Stimulated activated CD8-positive, alpha-beta memory T cell treated with anti-CD3 and anti-CD28 coated beads, Interleukin-4, amount 100 ng/mL, for 24 hours (primary cell): ENCODE measurements around the gene NHERF1.

Experiments used
- DNase-seq: peaks from one replicate; pipeline ENCODE4 v3.0.0-alpha.2; 2020; ENCODE audit warnings: low read depth

The NHERF1 gene

DNA sequence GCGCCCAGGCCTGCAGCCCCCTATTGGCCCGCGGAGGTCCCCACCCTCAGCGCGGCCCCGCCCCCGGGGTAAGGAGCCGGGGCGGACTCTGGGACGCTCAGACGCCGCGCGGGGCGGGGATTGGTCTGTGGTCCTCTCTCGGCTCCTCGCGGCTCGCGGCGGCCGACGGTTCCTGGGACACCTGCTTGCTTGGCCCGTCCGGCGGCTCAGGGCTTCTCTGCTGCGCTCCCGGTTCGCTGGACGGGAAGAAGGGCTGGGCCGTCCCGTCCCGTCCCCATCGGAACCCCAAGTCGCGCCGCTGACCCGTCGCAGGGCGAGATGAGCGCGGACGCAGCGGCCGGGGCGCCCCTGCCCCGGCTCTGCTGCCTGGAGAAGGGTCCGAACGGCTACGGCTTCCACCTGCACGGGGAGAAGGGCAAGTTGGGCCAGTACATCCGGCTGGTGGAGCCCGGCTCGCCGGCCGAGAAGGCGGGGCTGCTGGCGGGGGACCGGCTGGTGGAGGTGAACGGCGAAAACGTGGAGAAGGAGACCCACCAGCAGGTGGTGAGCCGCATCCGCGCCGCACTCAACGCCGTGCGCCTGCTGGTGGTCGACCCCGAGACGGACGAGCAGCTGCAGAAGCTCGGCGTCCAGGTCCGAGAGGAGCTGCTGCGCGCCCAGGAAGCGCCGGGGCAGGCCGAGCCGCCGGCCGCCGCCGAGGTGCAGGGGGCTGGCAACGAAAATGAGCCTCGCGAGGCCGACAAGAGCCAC, at the start of gene NHERF1:
NHERF1 (plus strand) TSS at position 100 of the 750 bp plus-strand sequence; CDS start at position 319, 219 bp downstream.
- peak; percentile 93 for DNase-seq

DNA sequence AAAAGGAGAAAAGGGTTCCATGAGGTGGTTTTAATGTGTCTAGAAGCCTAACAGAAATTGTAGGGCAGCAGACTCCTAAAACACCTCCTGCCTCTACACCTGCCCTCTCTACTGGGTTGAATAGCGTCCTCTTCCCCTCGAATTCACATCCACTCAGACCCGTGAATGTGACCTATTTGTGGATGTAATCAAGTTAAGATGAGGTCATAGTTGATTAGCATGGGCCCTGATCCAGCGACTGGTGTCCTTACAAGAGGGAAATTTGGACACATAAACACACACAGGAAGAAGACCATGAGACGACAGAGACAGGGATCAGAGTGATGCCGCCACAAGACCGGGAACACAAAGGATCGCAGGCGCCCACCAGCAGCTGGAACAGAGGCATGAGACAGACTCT, 49.2 kb upstream of the NHERF1 start:
- DNase-seq: no peak

DNA sequence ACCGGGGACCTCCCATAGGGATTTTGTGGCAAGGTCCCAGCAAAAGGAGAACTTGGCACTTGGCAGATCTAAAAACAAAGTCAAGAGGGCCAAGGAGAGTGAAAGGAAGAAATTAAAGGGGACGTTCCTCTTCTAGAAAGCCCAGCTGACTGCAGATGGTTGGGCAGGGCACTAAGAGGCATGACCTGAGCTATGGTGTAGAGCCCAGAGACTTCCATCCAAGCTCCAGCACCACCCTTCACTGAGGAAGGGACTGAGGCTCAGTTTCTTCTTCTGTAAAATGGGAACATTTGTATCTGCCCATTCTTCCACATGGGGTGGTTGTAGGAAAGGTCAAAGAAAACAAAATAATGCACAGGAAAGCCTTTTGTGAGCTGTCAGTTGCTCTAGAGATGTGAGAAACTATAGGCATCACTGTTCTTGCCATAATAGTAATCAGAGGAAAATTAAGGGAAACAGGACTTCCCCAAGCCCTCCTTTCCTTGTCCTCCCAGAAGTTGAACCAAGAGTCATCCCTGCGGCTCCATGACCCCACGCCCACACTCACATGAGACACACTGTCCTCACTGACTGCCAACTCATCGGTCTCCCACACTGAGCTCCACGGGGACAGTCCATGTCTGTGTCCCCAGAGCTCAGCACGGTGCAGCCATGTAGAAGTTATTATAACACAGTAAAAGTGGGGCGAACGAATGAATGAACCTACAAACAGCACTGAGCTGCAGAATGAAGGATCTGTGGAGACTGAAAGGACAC, 46.1 kb upstream of the NHERF1 start:
- no peak for DNase-seq

DNA sequence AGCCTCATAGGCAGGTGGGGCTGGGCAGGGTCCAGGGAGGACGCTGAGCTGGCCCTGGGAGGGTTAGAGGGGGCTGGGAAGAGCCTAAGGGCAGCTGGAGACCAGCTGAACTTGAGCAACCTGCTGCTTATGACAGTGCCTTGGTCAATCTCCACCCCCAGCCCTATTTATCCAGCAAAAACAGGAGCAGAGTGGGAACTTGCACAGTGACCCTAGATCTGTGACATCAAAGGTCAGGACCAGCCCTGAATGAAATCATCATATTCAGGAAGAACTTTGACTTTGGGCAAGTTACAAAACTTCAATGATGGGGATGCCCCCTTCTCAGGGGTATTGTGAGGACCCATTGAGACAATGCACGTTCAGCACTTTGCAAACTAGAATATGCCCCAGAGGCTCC, 45.1 kb upstream of the NHERF1 start:
- DNase-seq: no peak

DNA sequence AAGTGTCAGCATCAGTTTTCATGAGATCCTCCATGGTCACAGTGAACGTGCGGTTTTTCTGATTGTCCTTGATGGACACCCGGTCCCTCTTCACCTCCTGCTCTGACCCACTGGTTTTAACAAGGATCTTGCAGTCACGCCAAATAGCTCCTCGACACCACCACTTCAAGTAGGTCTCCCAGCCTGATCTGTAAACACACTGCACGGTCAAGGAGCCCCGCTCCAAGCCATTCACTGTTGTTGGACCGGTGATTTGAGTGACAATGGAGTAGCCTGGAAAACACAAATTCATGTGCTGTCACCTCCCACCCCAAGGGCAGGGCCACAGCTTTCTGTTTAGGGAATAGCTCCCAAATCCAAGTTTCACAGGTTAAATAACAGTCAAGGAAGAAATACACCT, 43.9 kb upstream of the NHERF1 start:
- DNase-seq: no peak

DNA sequence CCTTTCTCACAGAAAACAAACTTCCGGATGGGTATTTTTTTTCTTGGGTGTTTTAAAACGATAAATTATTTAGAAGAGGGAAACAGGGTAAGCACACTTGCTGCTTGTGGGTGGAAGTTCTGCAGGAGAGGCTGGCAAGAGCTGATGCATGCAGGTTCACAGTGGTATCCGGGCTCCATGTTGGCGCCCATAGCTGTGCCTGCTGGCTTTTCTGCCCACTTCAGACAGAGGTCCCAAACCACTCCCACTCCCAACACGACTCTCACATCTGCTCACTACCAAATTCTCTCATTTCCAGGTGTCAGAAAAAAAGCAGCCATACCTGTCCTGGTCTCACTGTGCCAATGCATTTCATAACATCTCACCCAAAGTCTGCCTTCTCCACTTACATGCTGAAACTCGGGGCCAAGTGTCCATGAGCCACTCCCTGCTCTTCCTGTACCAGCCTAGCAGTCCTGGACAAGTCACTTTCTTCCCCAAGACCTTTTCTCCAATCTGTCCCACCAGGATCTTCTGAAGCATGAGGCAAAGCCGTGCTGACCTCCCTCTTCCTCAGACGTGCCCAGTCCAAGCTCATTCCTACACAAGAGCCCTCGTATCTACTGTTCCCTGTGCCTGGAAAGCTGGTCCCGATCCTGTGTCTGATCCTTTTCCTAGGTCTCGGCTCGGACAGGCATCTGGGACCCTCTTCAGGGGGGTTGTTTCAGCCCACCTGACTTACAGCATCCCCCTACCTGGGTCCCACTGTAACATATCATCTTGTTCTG, 37.2 kb upstream of the NHERF1 start:
- DNase-seq: no peak

DNA sequence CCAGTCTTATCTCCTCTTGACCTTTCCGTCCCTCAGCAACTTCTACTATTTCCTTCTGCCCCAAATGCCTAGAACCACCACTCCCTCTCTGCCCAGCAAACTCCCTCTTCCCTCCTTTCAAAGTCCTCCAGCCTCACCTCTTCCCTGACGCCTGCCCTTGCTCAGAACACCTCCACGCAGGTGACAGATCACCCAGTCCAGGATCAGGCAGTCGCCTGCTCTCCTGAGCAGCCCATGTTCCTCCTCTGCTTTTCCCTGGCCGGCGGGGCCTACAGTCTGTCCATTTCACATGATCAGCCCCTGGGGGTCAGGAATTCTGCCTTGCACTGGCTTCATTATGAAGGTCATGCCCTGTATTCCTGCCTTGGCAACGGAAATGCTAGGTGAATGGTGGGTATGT, 36.1 kb upstream of the NHERF1 start:
- DNase-seq: no peak

DNA sequence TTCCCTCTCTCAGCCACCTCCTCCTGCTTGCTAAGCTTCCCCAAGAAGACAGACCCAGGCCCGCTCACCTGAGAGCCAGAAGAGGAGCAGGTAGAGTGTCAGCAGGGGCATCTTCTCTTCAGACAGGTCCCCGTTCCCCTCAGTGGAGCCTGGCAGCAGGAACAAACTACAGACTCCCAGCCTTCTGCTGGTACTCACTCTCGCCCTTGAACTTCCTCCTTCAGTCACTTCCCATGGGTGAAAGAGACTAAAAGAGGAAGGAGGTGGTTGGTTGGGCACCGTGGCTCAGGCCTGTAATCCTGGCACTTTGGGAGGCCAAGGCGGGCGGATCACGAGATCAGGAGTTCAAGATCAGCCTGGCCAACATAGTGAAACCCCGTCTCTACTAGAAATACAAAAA, 35.7 kb upstream of the NHERF1 start, which contains the start of gene CD300LF:
CD300LF (minus strand) TSS at position 168 of the 400 bp plus-strand sequence; CDS start at position 111, 57 bp downstream.
- DNase-seq: no peak

DNA sequence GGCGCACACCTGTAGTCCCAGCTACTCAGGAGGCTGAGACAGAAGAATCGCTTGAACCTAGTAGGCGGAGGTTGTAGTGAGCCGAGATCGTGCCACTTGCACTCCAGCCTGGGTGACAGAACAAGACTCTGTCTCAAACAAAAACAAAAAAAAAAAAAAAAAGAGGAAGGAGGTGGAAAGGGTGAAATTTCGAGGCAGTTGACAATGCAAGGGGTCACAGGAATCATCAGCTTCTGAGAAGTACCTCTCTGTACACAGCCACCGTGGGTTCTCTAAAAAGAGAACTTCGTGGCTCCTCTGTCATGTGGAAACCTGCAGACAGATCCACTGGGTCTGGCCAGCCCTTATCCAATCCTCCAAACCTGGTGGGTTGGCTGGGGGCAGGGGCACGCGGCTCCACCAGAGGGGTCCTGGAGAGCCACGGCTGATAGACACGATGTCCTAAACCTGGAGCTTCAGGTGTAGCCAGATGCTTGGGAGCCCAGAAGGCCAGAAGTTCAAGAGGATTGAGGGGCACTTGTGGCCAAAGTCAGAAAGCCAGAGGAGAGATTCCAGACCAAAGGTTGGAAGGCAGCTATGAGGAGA, 35.2 kb upstream of the NHERF1 start:
- DNase-seq: no peak

DNA sequence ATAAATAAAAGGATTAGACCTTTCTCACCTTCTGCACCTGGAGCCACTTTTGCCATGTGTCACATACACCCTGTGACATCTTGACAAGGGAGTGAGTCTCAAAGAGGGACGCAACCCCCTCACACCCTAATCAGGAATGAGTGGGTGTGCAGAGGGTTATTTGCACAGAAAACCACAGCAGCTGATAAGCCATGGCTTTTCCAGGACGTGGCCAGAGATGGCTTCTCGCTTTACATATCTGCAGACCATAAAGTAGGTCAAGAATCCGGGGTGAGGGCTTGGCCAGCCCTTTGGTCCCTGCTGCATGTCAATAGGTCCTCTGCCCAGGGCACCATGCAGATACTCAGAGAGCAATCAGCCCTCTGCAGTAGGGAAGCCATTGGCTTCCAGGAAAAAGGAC, 33.3 kb upstream of the NHERF1 start:
- no peak for DNase-seq

DNA sequence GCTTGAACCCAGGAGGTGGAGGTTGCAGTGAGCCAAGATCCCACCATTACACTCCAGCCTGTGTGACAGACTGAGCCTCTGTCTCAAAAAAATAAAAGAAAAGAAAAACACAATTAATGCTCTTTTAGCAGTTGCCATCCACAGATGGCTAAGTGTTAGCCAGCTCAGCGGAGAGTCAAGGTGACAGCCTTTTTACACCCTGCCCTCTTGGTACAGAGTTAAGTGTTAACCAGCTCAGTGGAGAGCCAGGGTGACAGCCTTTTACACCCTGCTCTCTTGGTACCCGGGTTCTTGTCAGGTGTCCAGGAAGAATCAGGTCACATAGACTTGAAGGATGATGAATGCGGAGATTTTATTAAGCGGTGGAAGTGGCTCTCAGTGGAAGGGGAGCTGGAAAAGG, 27.9 kb upstream of the NHERF1 start:
- no peak for DNase-seq

DNA sequence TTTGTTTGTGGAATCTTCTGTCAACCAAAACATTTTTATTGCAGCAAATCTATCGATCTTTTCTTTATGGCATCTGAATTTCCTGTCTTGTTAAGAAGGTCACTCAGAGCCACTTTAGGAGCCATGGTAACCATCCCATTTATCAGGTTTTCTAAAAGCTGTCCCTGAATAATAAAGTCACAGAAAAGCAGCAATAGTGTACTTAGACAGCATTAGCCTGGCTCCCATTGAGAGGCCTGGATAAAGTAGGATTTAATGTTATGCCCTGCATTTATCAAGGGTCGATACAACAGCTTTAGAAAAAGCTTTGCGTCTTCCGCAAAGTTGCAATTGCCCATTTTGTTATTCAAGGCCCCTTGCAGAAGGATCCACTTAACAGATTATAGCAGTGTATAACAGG, 25.6 kb upstream of the NHERF1 start:
- no peak for DNase-seq

DNA sequence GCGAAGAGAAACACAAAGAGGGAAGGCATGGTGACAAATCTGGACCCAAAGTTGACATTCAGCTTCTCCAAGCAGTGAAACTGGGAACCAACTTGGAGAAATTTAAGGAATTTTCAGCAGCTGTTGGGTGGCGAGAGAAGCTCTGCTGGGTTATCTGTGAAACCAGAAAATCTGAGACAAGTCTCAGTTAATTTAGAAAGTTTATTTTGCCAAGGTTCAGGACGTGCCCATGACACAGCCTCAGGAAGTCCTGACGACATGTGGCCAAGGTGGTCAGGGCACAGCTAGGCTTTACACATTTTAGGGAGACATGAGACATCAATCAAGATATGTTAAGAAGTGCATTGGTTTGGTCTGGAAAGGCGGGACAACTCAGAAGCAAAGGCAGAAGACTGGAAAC, 24.5 kb upstream of the NHERF1 start:
- DNase-seq: no peak

DNA sequence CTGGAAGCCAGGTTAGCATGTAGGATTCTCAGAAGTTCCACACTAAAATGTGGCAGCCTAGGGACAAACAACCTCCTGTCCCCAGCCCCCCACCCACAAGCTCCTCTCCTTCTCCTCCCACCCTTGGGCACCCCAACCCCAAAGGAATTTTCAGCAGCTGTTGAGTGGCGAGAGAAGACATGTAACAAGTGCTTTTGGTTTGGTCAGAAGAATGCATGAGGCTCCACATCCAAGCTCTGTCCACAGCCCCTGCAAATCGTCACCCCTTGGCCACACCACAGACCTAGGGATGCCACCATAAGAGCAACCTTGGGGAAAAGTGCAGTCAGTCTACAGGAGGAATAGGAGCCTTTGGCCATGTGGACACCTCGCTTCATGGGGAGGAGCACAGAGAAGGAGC, 23.3 kb upstream of the NHERF1 start:
- no peak for DNase-seq

DNA sequence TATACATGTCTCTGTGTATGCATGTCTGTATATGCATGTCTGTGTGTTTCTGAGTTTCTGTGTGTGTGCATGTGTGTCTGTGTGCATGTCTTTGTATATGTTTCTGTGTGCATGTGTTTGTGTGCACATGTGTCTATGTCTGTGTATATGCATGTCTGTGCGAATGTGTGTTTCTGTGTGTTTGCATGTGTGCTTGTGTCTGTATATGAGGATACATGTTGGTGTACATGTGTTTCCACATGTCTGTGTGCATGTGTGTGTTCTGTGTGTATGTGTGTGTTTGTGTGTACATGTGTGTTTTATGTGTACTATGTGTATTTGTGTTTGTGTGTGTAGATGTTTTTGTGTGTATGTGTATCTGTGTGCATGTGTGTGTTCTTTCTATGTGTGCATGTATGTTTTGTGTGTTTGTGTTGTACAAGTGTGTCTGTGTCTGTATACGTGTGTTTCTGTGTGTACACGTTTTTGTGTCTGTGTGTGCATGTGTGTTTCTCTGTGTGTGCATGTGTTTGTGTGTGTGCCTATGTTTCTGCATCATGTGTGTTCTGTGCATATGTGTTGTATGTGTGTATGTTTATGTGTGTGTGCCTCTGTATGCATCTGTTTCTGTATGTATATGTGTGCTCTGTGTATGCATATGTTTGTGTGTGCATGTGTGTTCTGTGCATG, 20.3 kb upstream of the NHERF1 start:
- no peak for DNase-seq

DNA sequence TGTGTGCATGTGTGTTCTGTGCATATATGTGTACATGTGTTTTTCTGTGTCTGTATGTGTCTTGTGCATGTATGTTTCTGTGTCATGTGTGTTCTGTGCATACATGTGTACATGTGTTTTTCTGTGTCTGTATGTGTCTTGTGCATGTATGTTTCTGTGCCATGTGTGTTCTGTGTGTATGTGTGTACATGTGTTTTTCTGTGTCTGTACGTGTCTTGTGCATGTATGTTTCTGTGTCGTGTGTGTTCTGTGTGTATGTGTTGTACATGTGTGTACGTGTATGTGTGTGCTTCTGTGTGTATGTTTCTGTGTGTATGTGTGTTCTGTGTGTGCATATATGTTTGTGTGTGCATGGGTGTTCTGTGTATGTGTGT, 19.7 kb upstream of the NHERF1 start:
- no peak for DNase-seq

DNA sequence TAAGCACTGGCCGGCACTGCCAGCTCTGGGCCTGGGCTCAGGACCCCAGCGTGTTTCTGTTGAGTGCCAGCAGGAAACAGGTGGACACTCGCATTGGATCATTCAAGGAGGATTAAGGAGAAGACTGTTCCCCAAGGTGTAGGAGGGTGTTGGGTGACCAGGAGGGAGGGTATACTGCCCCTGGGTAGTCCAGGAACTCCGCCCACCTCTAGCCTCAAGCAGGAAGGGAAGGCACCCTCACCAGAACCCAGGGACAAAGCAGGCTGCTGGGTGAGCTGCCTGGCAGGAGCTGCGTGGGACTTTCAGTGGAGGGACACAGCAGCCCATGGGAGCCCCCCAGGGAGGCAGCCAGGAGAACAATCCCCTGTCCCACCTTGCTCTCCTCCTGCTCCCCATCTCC, 19.1 kb upstream of the NHERF1 start:
- no peak for DNase-seq

DNA sequence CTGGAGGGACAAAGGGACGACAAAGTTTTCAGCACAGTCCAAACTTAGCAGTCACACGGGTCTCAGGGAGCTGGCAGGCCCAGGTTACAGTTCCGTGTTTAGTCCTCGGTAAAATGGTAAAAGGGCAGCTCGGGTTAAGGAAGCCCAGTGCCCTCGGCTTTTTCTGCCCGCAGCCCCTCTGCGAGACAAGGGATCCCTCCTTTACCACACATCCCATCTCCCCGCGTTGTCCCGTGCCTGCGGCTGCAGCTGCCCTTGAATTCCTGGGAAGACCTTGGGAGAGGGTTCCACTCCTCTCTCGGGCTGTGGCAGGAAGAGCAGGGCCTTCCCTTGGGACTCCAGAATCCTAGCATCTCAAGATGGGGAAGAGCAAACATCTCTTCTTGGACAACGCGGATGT, 18.6 kb upstream of the NHERF1 start:
- no peak for DNase-seq

DNA sequence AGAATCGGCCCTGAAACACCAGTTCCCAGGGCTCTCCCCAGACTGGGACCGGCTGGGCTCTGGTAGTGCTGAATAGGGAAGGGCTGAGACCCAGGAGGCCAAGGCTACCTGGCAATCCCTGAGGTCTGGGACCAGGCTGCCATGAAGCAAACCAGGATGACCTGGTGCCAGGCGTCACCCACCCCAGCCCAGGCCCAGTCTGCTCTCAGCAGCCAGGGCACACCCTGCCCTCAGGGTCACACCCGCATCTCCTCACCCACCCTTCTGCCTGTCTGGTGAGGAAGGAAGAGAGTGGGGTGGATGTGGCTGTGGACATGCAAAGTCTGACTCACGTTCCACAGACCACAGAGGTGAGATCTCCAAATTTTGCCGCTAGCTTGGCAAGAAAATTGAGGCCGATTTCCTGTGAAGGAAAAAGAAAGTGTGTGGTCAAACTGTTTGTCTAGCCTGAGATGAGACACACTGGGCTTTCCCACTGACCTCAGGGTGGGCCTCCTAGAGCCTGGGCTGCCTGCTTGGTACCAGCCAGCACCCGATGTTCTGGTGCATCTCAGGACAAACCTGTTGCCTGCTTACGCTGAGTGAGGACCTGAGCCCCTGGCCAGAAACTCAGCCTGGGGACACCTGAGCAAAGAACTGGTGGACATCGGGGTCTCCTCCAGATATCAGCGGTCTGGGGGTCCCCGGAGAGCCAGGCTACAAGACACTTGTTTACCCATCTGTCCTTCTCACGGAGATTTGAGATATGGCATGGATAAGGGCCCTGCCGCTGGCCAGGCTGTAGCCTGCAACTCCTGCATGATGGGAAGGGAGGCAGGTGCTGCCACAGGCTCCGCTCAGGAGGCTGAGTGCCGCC, 17.7 kb upstream of the NHERF1 start:
- DNase-seq: peak; percentile 52

DNA sequence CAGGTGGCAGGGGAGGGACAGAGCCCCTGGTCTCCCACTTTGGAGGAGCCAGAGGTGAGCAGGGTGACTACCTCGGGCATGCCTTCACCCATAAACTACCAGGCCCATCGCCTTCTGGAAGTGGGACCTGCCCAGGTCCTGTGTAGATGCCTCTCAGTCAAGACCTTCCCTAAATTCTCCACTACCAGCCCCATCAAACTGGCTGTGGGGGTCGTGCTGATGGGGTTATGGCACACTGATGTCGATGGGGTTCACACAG, 17.2 kb upstream of the NHERF1 start:
- no peak for DNase-seq
